ENCODE measurements around the gene POLH. TPM values are rescaled to one million over a fixed set of nuclear protein-coding genes. Genes with fewer than 3 reads are reported as not detected.

POLH gene
- total and polyA plus RNA-seq, 2 experiments from 2014 or later: 5.8 to 7.9 TPM

GRCh38 chr6:43616725-43617472 is 40.9 kb downstream of the POLH start:
- Mint-ChIP-seq H3K4me1 (no peaks in the 10 kb centered on the region), H3K4me3 (no peak overlapping the region), H3K27me3 (ENCODE audit: insufficient read depth, low read depth, poor library complexity) (no peaks in the 10 kb centered on the region), H3K27ac (no peak overlapping the region), H3K36me3 (ENCODE audit: low read depth) (peaks cover 17% of the 10 kb centered on the region), H3K9me3 (no peaks in the 10 kb centered on the region)
- Histone ChIP-seq H3K4me2 (no peak overlapping the region), H3K4me1 (ENCODE audit: insufficient read depth) (no peaks in the 10 kb centered on the region), H3K9me2 (ENCODE audit: insufficient read depth) (no peaks in the 10 kb centered on the region), H3F3A (replicated peaks; ENCODE audit: low read depth) (peaks cover 4% of the 10 kb centered on the region; the same call in 1 of the 2 replicates), H3K27me3 (ENCODE audit: insufficient read depth) (no peaks in the 10 kb centered on the region), H3K27ac (ENCODE audit: low read depth) (no peak overlapping the region), H3K79me2 (replicated peaks; ENCODE audit: insufficient read depth) (no peaks in the 10 kb centered on the region), H3K4me3 (no peak overlapping the region), H2AFZ (no peak overlapping the region), H3K36me3 (ENCODE audit: insufficient read depth) (peaks cover 8% of the 10 kb centered on the region; the same call in 1 of the 2 replicates), H4K20me1 (replicated peaks; ENCODE audit: insufficient read depth) (no peaks in the 10 kb centered on the region)
- no peak for ATAC-seq
- no peak for TF ChIP-seq EZH2 (IDR thresholded peaks at IDR 0.05; ENCODE audit: low read depth, unreplicated experiment)
- TF ChIP-seq ZNF114 (CRISPR knock-in tag; IDR thresholded peaks at IDR 0.05): no peak
- TF ChIP-seq EZH2phosphoT487 (IDR thresholded peaks at IDR 0.05; ENCODE audit: unreplicated experiment): no peak
- no peak for TF ChIP-seq JUNB (IDR thresholded peaks at IDR 0.05; ENCODE audit: unreplicated experiment)
- TF ChIP-seq ZNF331 (CRISPR knock-in tag; IDR thresholded peaks at IDR 0.05; ENCODE audit: low read depth): no peak
- no peak for DNase-seq (ENCODE audit: low spot score)

- Mint-ChIP-seq H3K36me3 (ENCODE audit: low read depth) (peaks cover 56% of the 10 kb centered on the region), H3K27me3 (ENCODE audit: insufficient read depth, low read depth, poor library complexity) (peaks cover 4% of the 10 kb centered on the region), H3K4me3 (no peak overlapping the region), H3K27ac (no peak overlapping the region), H3K4me1 (no peaks in the 10 kb centered on the region; the same call in 2 of the 3 replicates), H3K9me3 (no peaks in the 10 kb centered on the region)
- no peak overlapping the region for H3K4me2 ChIP-seq
- H3F3A ChIP-seq (replicated peaks; ENCODE audit: low read depth): peaks cover 4% of the 10 kb centered on the region; the same call in 1 of the 2 replicates
- H3K36me3 ChIP-seq (ENCODE audit: insufficient read depth): peaks cover 15% of the 10 kb centered on the region
- DNase-seq (ENCODE audit: low spot score) (no peak), ATAC-seq (no peak)
- H3K9me2 ChIP-seq (ENCODE audit: insufficient read depth): no peaks in the 10 kb centered on the region
- H4K20me1 ChIP-seq (replicated peaks; ENCODE audit: insufficient read depth): no peaks in the 10 kb centered on the region; the same call in 1 of the 2 replicates
- no peak overlapping the region for H2AFZ ChIP-seq
- H3K4me1 ChIP-seq (ENCODE audit: insufficient read depth): no peaks in the 10 kb centered on the region
- no peak overlapping the region for H3K27ac ChIP-seq (ENCODE audit: low read depth)
- no peaks in the 10 kb centered on the region; the same call in 1 of the 2 replicates for H3K79me2 ChIP-seq (replicated peaks; ENCODE audit: insufficient read depth)
- no peak overlapping the region for H3K4me3 ChIP-seq
- H3K27me3 ChIP-seq (ENCODE audit: insufficient read depth): no peaks in the 10 kb centered on the region
- no peak for TF ChIP-seq REST (IDR thresholded peaks at IDR 0.05; ENCODE audit: unreplicated experiment)
- TF ChIP-seq EZH2phosphoT487 (IDR thresholded peaks at IDR 0.05; ENCODE audit: unreplicated experiment): no peak
- no peak for TF ChIP-seq NANOG (IDR thresholded peaks at IDR 0.05; ENCODE audit: borderline replicate concordance)
- no peak for TF ChIP-seq STAT1 (IDR thresholded peaks at IDR 0.05; ENCODE audit: unreplicated experiment)
- no peak for TF ChIP-seq EZH2 (IDR thresholded peaks at IDR 0.05; ENCODE audit: low read depth, unreplicated experiment)
- no peak for TF ChIP-seq CREB1 (CRISPR knock-in tag; IDR thresholded peaks at IDR 0.05; ENCODE audit: low read depth)
- no peak for TF ChIP-seq ZNF114 (CRISPR knock-in tag; IDR thresholded peaks at IDR 0.05)
- no peak for TF ChIP-seq ETS1 (IDR thresholded peaks at IDR 0.05)
- TF ChIP-seq ZNF331 (CRISPR knock-in tag; IDR thresholded peaks at IDR 0.05; ENCODE audit: low read depth): no peak
- TF ChIP-seq POLR2AphosphoS5 (IDR thresholded peaks at IDR 0.05; ENCODE audit: low read depth): no peak
- TF ChIP-seq CTCF (conservative IDR thresholded peaks at IDR 0.05; ENCODE audit: low read depth in 2 of 2): no peak
Measured at GRCh38 chr6:43621078-43621835, 45.3 kb downstream of the POLH start.

All from GM23338 (cell line).